OCI-LY7 (cell line): ENCODE data around the gene VPS54. TPM values are rescaled to one million over a fixed set of nuclear protein-coding genes. Genes with fewer than 3 reads are reported as not detected.

Source experiments
- BruUV-seq: library from RNA; stranded (reverse); fragments of 400-500 nt; replicated peaks from 2 replicates; lab custom pipeline; 2021; lab: Mats Ljungman, UMichigan
- CTCF ChIA-PET: fragments of 300-600 bp; sonication (Branson Sonifier 250); formaldehyde crosslinking; loops from one replicate; lab custom pipeline; 2022; ENCODE audit warnings: antibody characterized with exemption; ENCODE audit not compliant: unreplicated experiment; lab: Charles Lee
- POLR2A ChIA-PET: fragments of 300-600 bp; sonication (Branson Sonifier 250); formaldehyde crosslinking; loops from one replicate; lab custom pipeline; 2022; ENCODE audit warnings: antibody characterized with exemption; lab: Charles Lee
- DNase-seq: peaks from one replicate; pipeline ENCODE4 v3.0.0-alpha.2; 2015; ENCODE audit warnings: low spot score
- H2AFZ ChIP-seq: fragments of 200-600 bp; sonication (generic), shearing (Covaris generic); 2 replicates; pipeline ENCODE4 v1.6.1; 2014; ENCODE audit warnings: mild to moderate bottlenecking, antibody characterized with exemption, low read length, moderate library complexity
- H3K27ac ChIP-seq: fragments of 200-600 bp; sonication (generic); 2 replicates; pipeline ENCODE4 v1.5.1; 2014; ENCODE audit warnings: mixed run types, low read depth, mild to moderate bottlenecking, moderate library complexity, low read length, inconsistent platforms; ENCODE audit not compliant: poor library complexity, severe bottlenecking
- H3K36me3 ChIP-seq: fragments of 200-600 bp; sonication (generic); 2 replicates; pipeline ENCODE4 v1.6.1; 2014; ENCODE audit warnings: mild to moderate bottlenecking, antibody characterized with exemption, low read length, moderate library complexity, mixed read lengths; ENCODE audit not compliant: insufficient read depth
- H3K4me1 ChIP-seq: fragments of 200-600 bp; sonication (generic); 2 replicates; pipeline ENCODE4 v1.5.1; 2014; ENCODE audit warnings: mild to moderate bottlenecking, low read length; ENCODE audit not compliant: insufficient read depth, poor library complexity, severe bottlenecking
- H3K4me2 ChIP-seq: fragments of 200-600 bp; sonication (generic); 2 replicates; pipeline ENCODE4 v1.6.1; 2014; ENCODE audit warnings: mild to moderate bottlenecking, low read length
- H3K4me3 ChIP-seq: fragments of 200-600 bp; sonication (generic); 2 replicates; pipeline ENCODE4 v1.5.1; 2014; ENCODE audit warnings: mild to moderate bottlenecking, low read depth, low read length; ENCODE audit not compliant: poor library complexity, severe bottlenecking
- H3K79me2 ChIP-seq: fragments of 200-600 bp; sonication (generic); 2 replicates; pipeline ENCODE4 v1.6.1; 2016; ENCODE audit warnings: low read depth, mild to moderate bottlenecking, low read length, moderate library complexity, mixed read lengths; ENCODE audit not compliant: insufficient read depth
- H3K9me2 ChIP-seq: fragments of 200-600 bp; sonication (generic); 2 replicates; pipeline ENCODE4 v1.6.1; 2016; ENCODE audit warnings: mild to moderate bottlenecking, low read length, mixed read lengths; ENCODE audit not compliant: insufficient read depth
- H3K9me3 ChIP-seq: fragments of 200-600 bp; sonication (generic); 2 replicates; pipeline ENCODE4 v1.6.1; 2014; ENCODE audit warnings: mild to moderate bottlenecking, mixed run types, low read length, mixed read lengths
- H4K20me1 ChIP-seq: fragments of 200-600 bp; sonication (generic); 2 replicates; pipeline ENCODE4 v1.6.1; 2014; ENCODE audit warnings: mild to moderate bottlenecking, antibody characterized with exemption, low read length, moderate library complexity, mixed read lengths; ENCODE audit not compliant: insufficient read depth
- CTCF ChIP-seq: fragments of 200-600 bp; sonication (generic); conservative IDR thresholded peaks from 2 replicates; pipeline ENCODE4 v1.5.1; 2014; ENCODE audit warnings: mild to moderate bottlenecking, antibody characterized with exemption, low read length, moderate library complexity, mixed read lengths
- EZH2phosphoT487 ChIP-seq: fragments of 200-600 bp; sonication (generic); IDR thresholded peaks from 2 replicates; pipeline ENCODE4 v1.6.1; 2018; ENCODE audit warnings: low read depth, borderline replicate concordance, mild to moderate bottlenecking, mixed run types, antibody characterized with exemption, low read length, moderate library complexity, mixed read lengths
- intact Hi-C: fragments of 100-400 bp; cut with micrococcal nuclease; formaldehyde crosslinking; loops from one replicate; pipeline ENCODE4 v1.10.0; 2022; ENCODE audit not compliant: unreplicated experiment
- total RNA-seq, 2 experiments: library from RNA; depleted of rRNA in 1 of 2; stranded (reverse); fragments of >200 nt in 1 of 2; shearing (Covaris generic) in 1 of 2; gene quantifications; 2 replicates each; pipeline ENCODE4 v1.2.3, GENCODE V29; 2014 to 2022

VPS54 gene
- total RNA-seq, 2 experiments from 2014 or later: 14.7 to 17.8 TPM

GRCh38 chr2:63865159-63865799 is 153.9 kb downstream of the VPS54 start:
- H4K20me1 ChIP-seq: no peaks in the 10 kb centered on the region
- H3K36me3 ChIP-seq: peaks cover 88% of the 10 kb centered on the region
- no peaks in the 10 kb centered on the region for H3K9me3 ChIP-seq
- H3K9me2 ChIP-seq: no peaks in the 10 kb centered on the region
- H3K27ac ChIP-seq: no peak overlapping the region
- ChIA-PET POLR2A (interaction anchor here (1.0 to 1.5 kb wide), 2 partner anchors 46 to 51 kb away, joined by 3 to 5 read pairs; no protein-coding TSS in a partner anchor), CTCF (no interaction called here)
- peaks cover 2% of the 10 kb centered on the region; the same call in 1 of the 2 replicates for H3K79me2 ChIP-seq
- intact Hi-C loops: no loop called here
- H3K4me1 ChIP-seq: no peaks in the 10 kb centered on the region
- no peak for DNase-seq
- no peak overlapping the region for H2AFZ ChIP-seq
- TF ChIP-seq CTCF (no peak), EZH2phosphoT487 (no peak)
- H3K4me3 ChIP-seq: no peak overlapping the region
- H3K4me2 ChIP-seq: no peak overlapping the region
- BruUV-seq: no TSS peak

GRCh38 chr2:63863707-63864106 is 155.5 kb downstream of the VPS54 start:
- Histone ChIP-seq H3K9me3 (no peaks in the 10 kb centered on the region), H3K27ac (no peak overlapping the region), H2AFZ (no peak overlapping the region), H3K79me2 (no peaks in the 10 kb centered on the region; the same call in 1 of the 2 replicates), H3K4me2 (no peak overlapping the region), H3K36me3 (peaks cover 95% of the 10 kb centered on the region), H4K20me1 (no peaks in the 10 kb centered on the region), H3K4me1 (no peaks in the 10 kb centered on the region), H3K4me3 (no peak overlapping the region), H3K9me2 (no peaks in the 10 kb centered on the region)
- DNase-seq: no peak
- no TSS peak for BruUV-seq
- intact Hi-C loops: loop anchor here (5.0 kb wide), 1 partner anchor 81 kb away; no protein-coding TSS in a partner anchor
- TF ChIP-seq EZH2phosphoT487: no peak
- TF ChIP-seq CTCF: no peak
- ChIA-PET POLR2A (interaction anchor here (0.6 to 1.6 kb wide), 5 partner anchors 9 to 171 kb away, joined by 3 read pairs; no protein-coding TSS in a partner anchor), CTCF (interaction anchor here (0.7 kb wide), 1 partner anchor 165 kb away, joined by 3 read pairs; no protein-coding TSS in a partner anchor)

- POLR2A ChIA-PET: interaction anchor here (0.9 to 1.6 kb wide), 2 partner anchors 34 to 163 kb away, joined by 3 read pairs; no protein-coding TSS in a partner anchor
- no peaks in the 10 kb centered on the region for H3K9me2 ChIP-seq
- no peaks in the 10 kb centered on the region for H3K4me1 ChIP-seq
- peaks cover 94% of the 10 kb centered on the region for H3K36me3 ChIP-seq
- no peaks in the 10 kb centered on the region for H3K9me3 ChIP-seq
- TF ChIP-seq EZH2phosphoT487: no peak
- no peak for TF ChIP-seq CTCF
- DNase-seq: no peak
- CTCF ChIA-PET: no interaction called here
- no peaks in the 10 kb centered on the region for H4K20me1 ChIP-seq
- no peak overlapping the region for H2AFZ ChIP-seq
- H3K79me2 ChIP-seq: no peaks in the 10 kb centered on the region; the same call in 1 of the 2 replicates
- intact Hi-C loops: loop anchor here (5.0 kb wide), 1 partner anchor 81 kb away; no protein-coding TSS in a partner anchor
- H3K4me3 ChIP-seq: no peak overlapping the region
- H3K27ac ChIP-seq: no peak overlapping the region
- no TSS peak for BruUV-seq
- H3K4me2 ChIP-seq: no peak overlapping the region
Measured at GRCh38 chr2:63862806-63863205, 156.4 kb downstream of the VPS54 start.
